GM13977 (cell line): Measurements from ENCODE around the gene MCM6.

Source experiments
- DNase-seq: peaks from one replicate; pipeline ENCODE4 v3.0.0; 2012; ENCODE audit warnings: low spot score
- CTCF ChIP-seq: IDR thresholded peaks from 2 replicates; pipeline ENCODE4 v1.5.1; 2012; ENCODE audit warnings: mild to moderate bottlenecking, control low read depth; ENCODE audit not compliant: insufficient read depth; ENCODE audit errors: extremely low read depth, missing control alignments
- in situ Hi-C: fragments of 300-500 bp; cut with MboI; formaldehyde crosslinking; loops from one replicate; pipeline ENCODE4 v1.12.0; 2022; ENCODE audit warnings: low sequenced_read_pairs, low pct_unique_long_range_greater_than_20kb, mixed read lengths, inconsistent platforms; ENCODE audit not compliant: unreplicated experiment

The MCM6 gene

GRCh38 chr2:135876066-135876711 is at the start of gene MCM6:
Gene MCM6 (minus strand): TSS chr2:135876443. CDS start chr2:135876365, 78 bp downstream.
- no peak for TF ChIP-seq CTCF
- DNase-seq = peak; percentile 97
- in situ Hi-C loops = no loop called here

GRCh38 chr2:135925571-135925970 is 49.3 kb upstream of the MCM6 start:
- in situ Hi-C loops = no loop called here
- no peak for TF ChIP-seq CTCF
- DNase-seq = no peak

GRCh38 chr2:135916207-135916606 is 40.0 kb upstream of the MCM6 start:
- in situ Hi-C loops = loop anchor here (5.0 to 25.0 kb wide), 2 partner anchors 196 to 466 kb away; partner anchors contain the start of gene CXCR4
- peak; percentile 34 for TF ChIP-seq CTCF
- DNase-seq = no peak

DNA sequence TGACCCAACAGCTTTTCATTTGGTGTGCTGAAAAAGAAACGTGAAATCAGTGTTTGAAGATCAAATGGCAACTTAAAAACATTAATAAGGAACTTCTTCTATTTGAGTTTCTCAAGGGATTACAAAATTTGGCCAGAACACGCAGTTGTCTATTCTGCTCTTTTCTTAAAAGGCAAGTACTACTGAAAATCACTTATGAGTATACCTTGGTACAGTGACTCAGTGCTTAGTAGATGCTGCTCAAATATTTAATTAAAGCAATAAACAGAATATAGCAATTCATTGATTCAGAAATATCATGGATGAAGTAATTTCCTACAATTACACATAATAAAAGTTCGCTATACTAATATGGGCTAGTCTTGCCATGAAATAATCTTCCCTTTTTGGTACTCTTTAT is 38.2 kb upstream of the MCM6 start:
- in situ Hi-C loops = loop anchor here (25.0 kb wide), 1 partner anchor 198 kb away; the partner anchor contains the start of gene CXCR4
- no peak for TF ChIP-seq CTCF
- DNase-seq = no peak

- in situ Hi-C loops = loop anchor here (25.0 kb wide), 1 partner anchor 198 kb away; the partner anchor contains the start of gene CXCR4
- peak; percentile 41 for DNase-seq
- peak; percentile 70 for TF ChIP-seq CTCF
These were observed 37.6 kb upstream of the MCM6 start for GRCh38 chr2:135913727-135914365.

- in situ Hi-C loops = loop anchor here (25.0 kb wide), 1 partner anchor 202 kb away; the partner anchor contains the start of gene CXCR4
- no peak for DNase-seq
- no peak for TF ChIP-seq CTCF
These were observed 33.7 kb upstream of the MCM6 start for GRCh38 chr2:135909976-135910375.
